Activated CD8-positive, alpha-beta T cell treated with anti-CD3 and anti-CD28 coated beads for 36 hours (primary cell): Measurements from ENCODE around the gene HOXC11. TPM values are rescaled to one million over a fixed set of nuclear protein-coding genes. Genes with fewer than 3 reads are reported as not detected.

Source experiments
- ATAC-seq: fragments of 200-7000 bp; cut with Tn5 transposase; one replicate; pipeline ENCODE4 v1.10.0; 2021; ENCODE audit warnings: mild to moderate bottlenecking, moderate library complexity
- CTCF ChIA-PET: fragments of 350-600 bp; sonication (Branson Sonifier 250); formaldehyde crosslinking; loops from one replicate; lab custom pipeline; 2021; ENCODE audit warnings: antibody characterized with exemption; lab: Charles Lee
- POLR2A ChIA-PET: fragments of 350-600 bp; sonication (Branson Sonifier 250); formaldehyde crosslinking; loops from one replicate; lab custom pipeline; 2021; ENCODE audit warnings: antibody characterized with exemption; lab: Charles Lee
- DNase-seq: peaks from one replicate; pipeline ENCODE4 v3.0.0-alpha.2; 2020
- H3K27ac Mint-ChIP-seq: one replicate; pipeline ENCODE4 v1.8.0; 2021; ENCODE audit warnings: mild to moderate bottlenecking, mixed read lengths
- H3K27me3 Mint-ChIP-seq: one replicate; pipeline ENCODE4 v1.8.0; 2021; ENCODE audit warnings: mixed read lengths
- H3K36me3 Mint-ChIP-seq: one replicate; pipeline ENCODE4 v1.8.0; 2021; ENCODE audit warnings: low read depth, mixed read lengths
- H3K4me1 Mint-ChIP-seq: one replicate; pipeline ENCODE4 v1.8.0; 2021; ENCODE audit warnings: low read depth, mixed read lengths
- H3K4me3 Mint-ChIP-seq: one replicate; pipeline ENCODE4 v1.8.0; 2021; ENCODE audit warnings: mild to moderate bottlenecking, moderate library complexity, mixed read lengths
- H3K9me3 Mint-ChIP-seq: one replicate; pipeline ENCODE4 v1.8.0; 2021; ENCODE audit warnings: mixed read lengths
- CTCF ChIP-seq: fragments of 200-600 bp; IDR thresholded peaks from one replicate; pipeline ENCODE4 v1.8.0; 2022; ENCODE audit warnings: antibody characterized with exemption, mild to moderate bottlenecking
- intact Hi-C: fragments of 100-400 bp; cut with micrococcal nuclease; formaldehyde crosslinking; loops from one replicate; pipeline ENCODE4 v1.10.0; 2022
- microRNA-seq: library from miRNA; unstranded; fragments of <30 nt; microRNA quantifications from one replicate; pipeline ENCODE4 v1.2.0, GENCODE V29; 2022; ENCODE audit warnings: borderline microRNAs expressed, borderline replicate concordance
- total RNA-seq, 2 experiments: library from RNA; stranded (reverse); gene quantifications; one replicate each; pipeline ENCODE4 v1.2.3, GENCODE V29; 2021

HOXC11 gene
- total RNA-seq, 2 experiments from 2014 or later = not detected

DNA sequence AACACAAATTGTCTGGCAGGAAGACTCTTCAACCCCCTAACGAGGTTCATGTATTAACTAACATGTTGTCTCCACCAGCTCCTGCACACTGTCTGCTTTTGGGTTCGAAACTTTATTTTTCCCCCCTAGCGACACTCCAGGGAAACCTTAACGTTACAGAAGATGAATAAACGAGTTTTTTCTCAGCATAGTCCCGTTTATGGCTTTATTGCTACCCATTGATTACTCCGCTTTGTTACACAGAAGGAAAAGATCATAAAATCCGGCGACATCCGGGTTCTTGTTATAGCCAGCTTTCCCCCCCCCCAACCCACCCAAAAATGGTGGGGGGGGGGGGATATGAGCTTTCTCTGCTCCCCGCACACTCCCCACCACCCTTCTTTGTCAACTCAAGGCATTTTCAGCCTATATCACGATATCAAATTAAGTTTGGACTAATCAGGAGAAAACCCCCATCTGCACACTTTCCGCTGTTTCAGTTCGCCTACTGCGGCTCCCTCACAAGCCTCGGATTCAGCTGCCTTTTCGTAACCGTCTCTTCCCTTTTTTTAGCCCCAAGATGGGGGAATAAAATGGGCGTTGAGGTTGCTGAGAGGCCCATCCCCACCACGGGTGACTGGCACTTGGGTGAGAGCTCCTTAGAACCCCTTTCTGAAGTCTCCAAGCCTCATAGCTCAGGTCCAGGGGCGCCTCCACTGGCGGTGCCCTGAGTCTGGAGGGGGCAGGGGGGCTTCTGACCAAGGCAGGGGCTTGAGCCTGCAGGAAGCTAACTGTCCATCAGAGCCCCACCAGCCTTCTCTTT lies 53.9 kb downstream of the HOXC11 start:
- no peak for ATAC-seq
- Mint-ChIP-seq H3K27ac (no peak overlapping the region), H3K36me3 (no peaks in the 10 kb centered on the region), H3K9me3 (no peaks in the 10 kb centered on the region), H3K4me1 (peaks cover 11% of the 10 kb centered on the region), H3K27me3 (peaks cover 74% of the 10 kb centered on the region), H3K4me3 (no peak overlapping the region)
- CTCF ChIA-PET = interaction anchor here (0.8 to 2.4 kb wide), 10 partner anchors 9 to 190 kb away, joined by 3 to 12 read pairs (median 3); partner anchors contain the start of genes HOXC8, HOXC9 and SMUG1
- intact Hi-C loops = loop anchor here (5.0 kb wide), 1 partner anchor 40 kb away; the partner anchor contains the start of gene HOXC10
- DNase-seq = no peak
- POLR2A ChIA-PET = interaction anchor here (0.6 kb wide), 2 partner anchors 15 to 350 kb away, joined by 3 to 5 read pairs; no protein-coding TSS in a partner anchor
- TF ChIP-seq CTCF = no peak

Small RNA genes lying within 50 kb of the gene (microRNA-seq; reads per million reads assigned to microRNA genes)
- gene MIR196A2 = 2.4 reads per million

Other genes with a start within 250 kb of the HOXC11 start
- 10 to 100 TPM; 15.5 to 16.2 TPM for gene CALCOCO1, start 245.7 kb upstream of the HOXC11 start, total RNA-seq
- gene CISTR, start 221.1 kb upstream of the HOXC11 start, total RNA-seq = not detected
- gene HOXC13, start 34.3 kb upstream of the HOXC11 start, total RNA-seq = not detected
- gene HOXC12, start 18.2 kb upstream of the HOXC11 start, total RNA-seq = not detected
- gene HOTAIR, start 1.8 kb downstream of the HOXC11 start, total RNA-seq = not detected
- gene HOXC10, start 12.0 kb downstream of the HOXC11 start, total RNA-seq = not detected
- gene HOXC9, start 27.0 kb downstream of the HOXC11 start, total RNA-seq = not detected
- not detected for gene HOXC8, start 35.9 kb downstream of the HOXC11 start, total RNA-seq
- gene HOXC6, start 55.3 kb downstream of the HOXC11 start, total RNA-seq = not detected
- gene HOXC5, start 59.9 kb downstream of the HOXC11 start, total RNA-seq = not detected
- 1 to 10 TPM in 1 of 2 experiments, under 1 TPM in 1; 0.89 to 1.2 TPM for gene HOXC4, start 80.7 kb downstream of the HOXC11 start, total RNA-seq
- gene SMUG1, start 215.9 kb downstream of the HOXC11 start, total RNA-seq = 10 to 100 TPM; 20.1 to 23.9 TPM